ENCODE results near the gene KCNH2. TPM values are rescaled to one million over a fixed set of nuclear protein-coding genes. Genes with fewer than 3 reads are reported as not detected.

Gene KCNH2
- polyA plus RNA-seq, 3 donors, result not detected

- no peak overlapping the region for H3K27ac ChIP-seq (ENCODE audit: low read depth in 1 of 2, low read length in 2 of 2)
These were observed 14.0 kb upstream of the KCNH2 start for GRCh38 chr7:150992051-150992640.

More at GRCh38 chr7:150992051-150992640, 14.0 kb upstream of the KCNH2 start:
- H3K27me3 ChIP-seq (ENCODE audit: control insufficient read depth in 2 of 2, insufficient read depth in 2 of 2, low read length in 2 of 2), result peaks cover 0 to 21% of the 10 kb centered on the region in 2 donors
- no peaks in the 10 kb centered on the region for H3K79me2 ChIP-seq (ENCODE audit: insufficient read depth, low read length)
- H3K4me3 ChIP-seq (replicated peaks in 1 of 3; ENCODE audit: low read depth in 2 of 3, low read length in 3 of 3), result no peak overlapping the region
- H4K20me1 ChIP-seq (ENCODE audit: insufficient read depth, low read length), result no peaks in the 10 kb centered on the region
- WGBS (ENCODE audit: insufficient coverage), result 92% methylated on average over 4 of the region's 6 CpGs
- intact Hi-C loops (cut with micrococcal nuclease), result no loop called here
- TF ChIP-seq CTCF (IDR thresholded peaks at IDR 0.05), result no peak
- H3K9ac ChIP-seq (ENCODE audit: insufficient read depth, low read length, poor library complexity, severe bottlenecking), result no peak overlapping the region
- H3K4me1 Mint-ChIP-seq, result peaks cover 45% of the 10 kb centered on the region
- H3K4me1 ChIP-seq (ENCODE audit: control insufficient read depth in 1 of 2, insufficient read depth in 2 of 2, low read length in 2 of 2), result peaks cover 32 to 42% of the 10 kb centered on the region in 2 donors
- no peak overlapping the region for H2AFZ ChIP-seq (ENCODE audit: insufficient read depth, low read depth, low read length, poor library complexity, severe bottlenecking)
- no peak overlapping the region for H3K4me2 ChIP-seq (replicated peaks; ENCODE audit: extremely low read depth, low read length, poor library complexity, severe bottlenecking)
- H3K9me3 Mint-ChIP-seq, result peaks cover 12 to 26% (median 20%) of the 10 kb centered on the region in 7 donors
- peak in 1 of 3 donors; percentile 22 for DNase-seq
- H3K27ac Mint-ChIP-seq, result no peak overlapping the region
- H3K36me3 Mint-ChIP-seq, result peaks cover 0 to 4% of the 10 kb centered on the region in 2 donors
- peaks cover 10 to 16% of the 10 kb centered on the region in 2 donors for H3K9me3 ChIP-seq (replicated peaks in 1 of 2; ENCODE audit: control insufficient read depth in 1 of 2, insufficient read depth in 1 of 2, low read length in 2 of 2)
- peaks cover 20 to 47% (median 37%) of the 10 kb centered on the region in 3 donors for H3K27me3 Mint-ChIP-seq (ENCODE audit: low read depth in 3 of 3)
- no peaks in the 10 kb centered on the region for H3K36me3 ChIP-seq (replicated peaks in 1 of 2; ENCODE audit: control insufficient read depth in 1 of 2, insufficient read depth in 2 of 2, low read length in 2 of 2)
- H3K4me3 Mint-ChIP-seq, result no peak overlapping the region
